Uterus (tissue), 2 donors: ENCODE measurements around the gene GLP1R.

Experiments used
- CTCF ChIP-seq, 4 experiments: fragments of 200-600 bp in 2 of 4; fragments of 450-650 bp in 2 of 4; sonication (generic) in 2 of 4; IDR thresholded peaks; one replicate each; pipeline ENCODE4 v1.5.1; 2016 to 2019; ENCODE audit warnings: antibody characterized with exemption in 4 of 4, mild to moderate bottlenecking in 2 of 4, moderate library complexity in 1 of 4
- POLR2A ChIP-seq, 2 donors: fragments of 450-650 bp; IDR thresholded peaks; one replicate each; pipeline ENCODE4 v1.6.1; 2016; ENCODE audit warnings: antibody characterized with exemption in 2 of 2, mild to moderate bottlenecking in 1 of 2, moderate library complexity in 1 of 2

DNA sequence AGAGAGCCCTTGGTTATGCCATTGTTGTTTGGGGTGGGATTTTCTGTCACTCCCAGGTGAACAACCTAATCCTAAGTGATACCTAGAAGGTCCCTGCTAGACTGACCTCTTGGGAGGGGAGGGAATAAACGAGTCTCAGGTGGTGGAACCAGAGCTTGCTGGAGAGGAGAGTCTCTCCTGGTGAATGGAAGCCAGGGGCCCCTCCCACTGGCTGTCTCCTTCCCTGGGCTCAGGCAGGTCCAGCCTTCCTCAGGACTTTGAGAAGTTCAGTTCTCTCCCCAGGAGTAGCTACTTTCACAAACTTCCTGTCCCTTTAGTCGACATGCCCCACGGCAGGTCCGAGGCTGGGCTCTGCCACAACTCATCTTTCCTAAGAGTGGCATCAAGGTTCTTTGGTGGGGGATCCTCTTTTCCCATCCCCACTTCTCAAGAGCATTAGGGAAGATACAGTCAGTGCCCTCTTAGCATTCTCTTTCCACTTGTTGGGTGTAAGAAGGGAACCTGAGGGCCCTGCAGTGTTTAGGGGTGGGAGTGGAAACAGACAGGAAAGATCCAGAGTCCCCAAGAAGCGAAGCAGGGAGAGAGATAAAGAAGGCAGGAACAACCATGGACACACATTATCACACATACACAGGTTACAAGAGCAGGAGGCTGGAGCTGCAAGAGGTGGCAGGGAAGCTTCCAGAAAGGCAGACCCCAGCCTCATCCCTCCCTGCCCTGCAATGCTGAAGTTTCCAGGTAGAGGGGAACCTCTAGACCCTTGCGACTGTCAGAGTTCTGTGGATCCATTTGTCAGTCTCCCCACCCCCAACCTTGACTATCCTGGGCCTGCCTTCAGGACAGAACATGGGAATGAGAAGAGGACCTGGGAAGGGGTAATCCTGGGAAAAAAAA lies 900 bp upstream of the GLP1R start:
- no peak for TF ChIP-seq CTCF (IDR thresholded peaks at IDR 0.05)
- TF ChIP-seq POLR2A (IDR thresholded peaks at IDR 0.05) = no peak
